Mesodermal cell (in vitro differentiated cells): ENCODE results near the gene GMPR.

Source experiments
- H3K27ac ChIP-seq: 2 replicates; pipeline ENCODE4 v1.7.0; 2013; ENCODE audit warnings: mild to moderate bottlenecking, low read depth, low read length, moderate library complexity; ENCODE audit not compliant: severe bottlenecking
- H3K36me3 ChIP-seq: 2 replicates; pipeline ENCODE4 v1.7.1; 2013; ENCODE audit warnings: mild to moderate bottlenecking, low read length, moderate library complexity; ENCODE audit not compliant: control insufficient read depth, insufficient read depth
- H3K4me1 ChIP-seq: one replicate; pipeline ENCODE4 v1.7.1; 2013; ENCODE audit warnings: mild to moderate bottlenecking, low read length; ENCODE audit not compliant: insufficient read depth, control insufficient read depth, poor library complexity, severe bottlenecking
- H3K4me3 ChIP-seq: 2 replicates; pipeline ENCODE4 v1.7.0; 2013; ENCODE audit warnings: low read length, control low read depth, mild to moderate bottlenecking; ENCODE audit not compliant: insufficient read depth, poor library complexity, severe bottlenecking; ENCODE audit errors: extremely low read depth
- H3K9me3 ChIP-seq: 2 replicates; pipeline ENCODE4 v1.7.1; 2013; ENCODE audit warnings: mild to moderate bottlenecking, low read length, moderate library complexity; ENCODE audit not compliant: control insufficient read depth
- WGBS, 2 experiments: methylation state at CpG; one replicate each; pipeline ENCODE4 v1.1.5; 2013; ENCODE audit warnings: missing lambda C conversion rate in 2 of 2; ENCODE audit not compliant: insufficient coverage in 2 of 2; 5-methylcytosine and 5-hydroxymethylcytosine counted together

Gene GMPR

GRCh38 chr6:16236631-16237199 is 1.7 kb upstream of the GMPR start:
- WGBS, 2 experiments = 83% methylated on average over 3 of the region's 3 CpGs; no CpG with 5 or more reads in 1 of the 2 experiments
- Histone ChIP-seq H3K27ac (no peak overlapping the region), H3K4me1 (peaks cover 12% of the 10 kb centered on the region), H3K4me3 (no peak overlapping the region), H3K36me3 (no peaks in the 10 kb centered on the region), H3K9me3 (no peaks in the 10 kb centered on the region)

DNA sequence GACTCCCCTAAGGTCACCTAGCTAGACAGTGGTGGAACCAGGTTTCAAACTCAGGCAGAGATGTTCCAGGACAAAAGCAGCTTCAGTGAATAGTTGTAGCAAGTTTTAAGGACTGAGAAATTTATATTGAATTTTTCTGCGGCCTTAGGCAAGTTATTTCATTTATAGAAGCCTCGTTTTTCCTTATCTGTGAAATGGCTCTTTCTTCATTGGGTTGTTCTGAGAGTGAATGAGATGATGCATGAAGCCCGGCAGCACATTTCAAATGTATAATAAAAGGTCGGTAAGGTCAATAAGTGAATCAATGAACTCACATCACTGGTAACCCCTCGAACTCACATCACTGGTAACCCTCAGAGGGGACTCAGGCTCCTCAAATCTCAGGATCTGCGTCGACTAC is 1.1 kb upstream of the GMPR start:
- WGBS, 2 experiments = 82 to 92% methylated on average over 4 of the region's 7 CpGs
- no peak overlapping the region for H3K4me3 ChIP-seq
- H3K9me3 ChIP-seq = no peaks in the 10 kb centered on the region
- no peak overlapping the region for H3K27ac ChIP-seq
- no peaks in the 10 kb centered on the region for H3K36me3 ChIP-seq
- H3K4me1 ChIP-seq = peaks cover 15% of the 10 kb centered on the region

DNA sequence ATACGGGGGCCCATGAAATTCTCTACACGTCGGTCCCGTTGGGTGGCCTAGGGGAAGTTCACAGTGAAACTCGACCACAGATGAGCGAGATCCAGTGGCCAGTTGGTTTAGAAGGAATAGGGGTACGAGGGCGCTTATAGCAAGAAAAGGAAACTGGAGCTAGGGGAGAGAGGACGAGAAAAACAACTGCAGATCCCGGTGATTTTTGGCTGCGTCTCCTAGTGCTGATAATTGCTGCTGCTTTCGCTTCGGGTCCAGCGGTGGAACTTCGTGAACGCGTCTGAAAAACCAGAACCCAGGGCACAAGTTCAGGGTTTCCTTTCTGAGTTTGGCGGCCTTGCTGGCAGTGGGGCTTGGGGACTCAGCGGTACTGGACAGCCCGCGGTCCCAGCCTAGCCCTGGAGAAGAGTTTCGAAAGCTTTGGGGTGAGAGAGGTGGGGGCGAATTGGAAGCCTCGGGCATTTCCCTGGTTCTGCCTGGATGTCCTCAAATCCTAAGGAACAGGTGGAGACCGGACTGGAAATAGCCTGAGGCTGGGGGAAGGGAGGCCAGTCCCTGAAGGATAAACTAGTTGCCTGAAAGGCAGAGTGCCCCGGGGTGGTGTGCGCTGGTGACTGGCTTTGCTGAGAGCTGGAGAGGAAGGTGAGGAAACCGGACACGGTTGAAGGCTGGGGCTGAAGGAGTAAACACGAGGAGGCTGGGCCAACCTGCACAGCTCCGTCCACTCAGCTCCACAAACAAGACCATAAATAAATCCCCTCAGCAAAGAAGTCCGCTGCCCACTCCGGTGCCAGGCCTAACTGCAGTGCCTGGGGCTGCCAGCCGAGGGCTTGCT is 793 bp downstream of the GMPR start:
- H3K9me3 ChIP-seq = no peaks in the 10 kb centered on the region
- H3K36me3 ChIP-seq = no peaks in the 10 kb centered on the region
- 11% methylated on average over 23 to 29 of the region's 34 CpGs for WGBS, 2 experiments
- H3K27ac ChIP-seq = no peak overlapping the region
- peaks cover 16% of the 10 kb centered on the region for H3K4me1 ChIP-seq
- H3K4me3 ChIP-seq = peak overlapping the region; percentile 41

DNA sequence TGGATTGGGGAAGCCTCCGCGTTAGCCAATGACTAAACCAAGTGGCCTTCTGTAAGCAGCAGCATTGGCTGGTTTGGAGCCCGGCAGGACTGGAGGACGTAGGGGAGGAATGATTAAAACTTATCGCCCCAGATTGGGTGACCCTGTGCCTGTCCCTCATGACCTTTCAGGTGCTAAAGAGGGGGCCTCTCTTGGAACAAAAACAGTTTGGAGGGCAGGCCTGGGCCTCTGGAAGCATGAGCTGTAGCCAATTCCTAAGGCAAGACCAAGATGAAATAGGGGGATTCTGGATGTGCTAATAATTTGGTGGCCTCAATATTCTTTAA is 1.4 kb downstream of the GMPR start:
- Histone ChIP-seq H3K9me3 (no peaks in the 10 kb centered on the region), H3K27ac (no peak overlapping the region), H3K4me1 (peaks cover 16% of the 10 kb centered on the region), H3K36me3 (no peaks in the 10 kb centered on the region), H3K4me3 (no peak overlapping the region)
- 42 to 48% methylated on average over 5 of the region's 5 CpGs for WGBS, 2 experiments

DNA sequence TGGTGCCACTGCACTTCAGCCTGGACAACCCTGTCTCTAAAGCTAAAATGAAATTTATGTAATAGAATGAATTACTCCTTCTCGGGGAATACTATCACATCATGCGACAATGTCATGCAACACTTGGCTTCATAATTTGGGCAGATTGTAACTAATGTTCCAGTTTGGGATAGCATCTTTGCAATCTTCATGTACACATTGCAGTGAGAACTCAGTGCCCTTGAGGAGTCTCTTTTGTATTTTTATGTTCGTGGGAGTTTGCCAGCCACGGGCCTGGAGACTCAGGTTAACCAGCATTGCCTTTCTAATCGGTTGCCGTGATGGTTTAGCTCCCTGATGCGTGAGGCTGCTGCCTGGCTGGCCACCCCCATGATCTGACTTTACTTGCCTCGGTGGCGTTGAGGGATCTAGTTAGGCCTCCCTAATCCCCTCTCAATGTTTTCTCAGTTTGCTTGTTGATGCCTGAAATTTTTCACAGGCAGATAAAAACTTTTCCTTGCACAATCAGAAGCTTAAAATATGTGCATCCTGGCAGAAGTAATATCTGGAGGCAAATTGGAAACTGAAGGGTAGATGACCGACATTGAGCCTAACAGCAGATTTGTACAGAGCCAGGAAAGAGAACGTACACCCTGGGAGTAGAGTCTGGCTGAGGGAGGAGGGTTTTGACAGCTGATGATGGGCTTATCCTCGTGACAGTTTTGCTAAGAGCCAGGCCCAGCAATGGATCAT is 2.4 kb downstream of the GMPR start:
- no peaks in the 10 kb centered on the region for H3K36me3 ChIP-seq
- WGBS, 2 experiments = 93 to 96% methylated on average over 10 to 12 of the region's 12 CpGs
- no peak overlapping the region for H3K4me3 ChIP-seq

DNA sequence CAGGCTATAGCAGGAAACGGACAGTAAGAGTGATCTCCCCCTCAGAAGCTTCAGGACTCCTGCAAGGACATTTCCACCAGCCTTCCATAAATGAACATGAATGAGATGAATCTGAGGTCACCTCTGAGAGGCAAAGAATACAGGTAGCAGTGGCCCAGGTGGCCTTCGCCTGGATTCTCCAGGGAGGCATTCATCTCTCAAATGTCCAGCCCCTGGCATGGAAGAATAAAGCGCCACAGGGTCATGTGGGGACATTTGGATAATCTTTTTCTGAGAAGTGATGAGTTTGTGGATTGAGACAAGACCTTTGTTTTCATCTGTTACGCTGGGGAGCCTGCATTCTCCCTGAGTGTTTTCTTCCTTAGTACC is 2.9 kb downstream of the GMPR start:
- no peak overlapping the region for H3K27ac ChIP-seq
- peaks cover 21% of the 10 kb centered on the region for H3K4me1 ChIP-seq
- no peaks in the 10 kb centered on the region for H3K36me3 ChIP-seq
- H3K9me3 ChIP-seq = no peaks in the 10 kb centered on the region
- WGBS, 2 experiments = 88 to 95% methylated on average over 2 to 3 of the region's 4 CpGs
- no peak overlapping the region for H3K4me3 ChIP-seq

More for the DNA sequence above, 2.4 kb downstream of the GMPR start:
- H3K4me1 ChIP-seq = peaks cover 21% of the 10 kb centered on the region
- H3K9me3 ChIP-seq = no peaks in the 10 kb centered on the region
- no peak overlapping the region for H3K27ac ChIP-seq

- WGBS, 2 experiments = 88 to 90% methylated on average over 3 to 4 of the region's 8 CpGs
- Histone ChIP-seq H3K9me3 (no peaks in the 10 kb centered on the region), H3K4me1 (peaks cover 21% of the 10 kb centered on the region), H3K4me3 (no peak overlapping the region), H3K27ac (no peak overlapping the region), H3K36me3 (no peaks in the 10 kb centered on the region)
These were observed 4.7 kb downstream of the GMPR start for GRCh38 chr6:16243055-16243454.

- 88 to 100% methylated on average over 1 to 4 of the region's 5 CpGs for WGBS, 2 experiments
- Histone ChIP-seq H3K9me3 (no peaks in the 10 kb centered on the region), H3K4me1 (peaks cover 21% of the 10 kb centered on the region), H3K4me3 (no peak overlapping the region), H3K27ac (no peak overlapping the region), H3K36me3 (no peaks in the 10 kb centered on the region)
These were observed 5.3 kb downstream of the GMPR start for GRCh38 chr6:16243664-16244063.

DNA sequence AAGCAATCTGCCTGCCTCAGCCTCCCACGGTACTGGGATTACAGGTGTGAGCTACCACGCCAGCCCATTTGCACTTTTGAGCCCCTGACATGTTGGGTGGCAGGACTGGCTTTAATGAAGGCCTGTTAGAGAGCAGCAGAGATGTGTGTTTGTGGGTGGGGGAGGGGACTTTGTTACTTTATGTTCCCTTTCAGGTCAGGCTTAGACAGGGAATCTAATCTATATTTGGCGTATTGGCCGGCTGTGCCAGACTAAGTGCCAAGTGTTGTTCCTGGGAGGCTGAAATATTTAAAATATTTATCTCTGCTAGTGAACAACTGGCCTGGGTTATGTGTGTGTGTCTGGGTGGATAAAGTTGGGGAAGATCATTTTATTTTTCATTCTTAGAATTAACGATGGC is 6.1 kb downstream of the GMPR start:
- no peaks in the 10 kb centered on the region for H3K36me3 ChIP-seq
- no peak overlapping the region for H3K4me3 ChIP-seq
- H3K9me3 ChIP-seq = no peaks in the 10 kb centered on the region
- 93 to 98% methylated on average over 3 to 5 of the region's 5 CpGs for WGBS, 2 experiments
- no peak overlapping the region for H3K27ac ChIP-seq
- peaks cover 13% of the 10 kb centered on the region for H3K4me1 ChIP-seq

- Histone ChIP-seq H3K36me3 (no peaks in the 10 kb centered on the region), H3K9me3 (no peaks in the 10 kb centered on the region), H3K4me1 (peaks cover 9% of the 10 kb centered on the region), H3K27ac (no peak overlapping the region), H3K4me3 (no peak overlapping the region)
- 55 to 88% methylated on average over 6 to 8 of the region's 10 CpGs for WGBS, 2 experiments
These were observed 6.6 kb downstream of the GMPR start for GRCh38 chr6:16244869-16245451.
